ENCODE results near the gene EEPD1.

Gene EEPD1

GRCh38 chr7:36207451-36208291 is 54.6 kb downstream of the EEPD1 start:
- H3K27me3 Mint-ChIP-seq, result peaks cover 2% of the 10 kb centered on the region
- H3K4me3 Mint-ChIP-seq, result no peak overlapping the region
- no peak overlapping the region for H3K27ac Mint-ChIP-seq
- H3K9me3 Mint-ChIP-seq (ENCODE audit: low read depth), result no peaks in the 10 kb centered on the region
- H3K4me1 Mint-ChIP-seq (ENCODE audit: low read depth), result peaks cover 39% of the 10 kb centered on the region
- peaks cover 3% of the 10 kb centered on the region for H3K36me3 Mint-ChIP-seq

GRCh38 chr7:36208426-36208825 is 55.4 kb downstream of the EEPD1 start:
- Mint-ChIP-seq H3K9me3 (ENCODE audit: low read depth) (no peaks in the 10 kb centered on the region), H3K27ac (no peak overlapping the region), H3K4me1 (ENCODE audit: low read depth) (peaks cover 33% of the 10 kb centered on the region), H3K27me3 (peaks cover 2% of the 10 kb centered on the region), H3K4me3 (no peak overlapping the region), H3K36me3 (peaks cover 3% of the 10 kb centered on the region)

- Mint-ChIP-seq H3K36me3 (peaks cover 6% of the 10 kb centered on the region), H3K27ac (no peak overlapping the region), H3K27me3 (peaks cover 2% of the 10 kb centered on the region), H3K9me3 (ENCODE audit: low read depth) (no peaks in the 10 kb centered on the region), H3K4me3 (no peak overlapping the region), H3K4me1 (ENCODE audit: low read depth) (peaks cover 29% of the 10 kb centered on the region)
Observed at GRCh38 chr7:36208997-36209813, 56.2 kb downstream of the EEPD1 start.

GRCh38 chr7:36209814-36210183 is 56.7 kb downstream of the EEPD1 start:
- Mint-ChIP-seq H3K27me3 (peaks cover 2% of the 10 kb centered on the region), H3K9me3 (ENCODE audit: low read depth) (no peaks in the 10 kb centered on the region), H3K4me1 (ENCODE audit: low read depth) (peaks cover 29% of the 10 kb centered on the region), H3K36me3 (peaks cover 6% of the 10 kb centered on the region), H3K4me3 (no peak overlapping the region), H3K27ac (no peak overlapping the region)

GRCh38 chr7:36210291-36210922 is 57.4 kb downstream of the EEPD1 start:
- no peak overlapping the region for H3K27ac Mint-ChIP-seq
- H3K36me3 Mint-ChIP-seq, result peaks cover 6% of the 10 kb centered on the region
- H3K4me1 Mint-ChIP-seq (ENCODE audit: low read depth), result peaks cover 29% of the 10 kb centered on the region
- peaks cover 2% of the 10 kb centered on the region for H3K27me3 Mint-ChIP-seq
- H3K9me3 Mint-ChIP-seq (ENCODE audit: low read depth), result no peaks in the 10 kb centered on the region
- H3K4me3 Mint-ChIP-seq, result no peak overlapping the region

GRCh38 chr7:36214608-36215456 is 61.8 kb downstream of the EEPD1 start:
- Mint-ChIP-seq H3K27me3 (peaks cover 2% of the 10 kb centered on the region), H3K36me3 (peaks cover 7% of the 10 kb centered on the region), H3K9me3 (ENCODE audit: low read depth) (no peaks in the 10 kb centered on the region), H3K4me3 (no peak overlapping the region), H3K4me1 (ENCODE audit: low read depth) (peaks cover 6% of the 10 kb centered on the region), H3K27ac (no peak overlapping the region)

DNA sequence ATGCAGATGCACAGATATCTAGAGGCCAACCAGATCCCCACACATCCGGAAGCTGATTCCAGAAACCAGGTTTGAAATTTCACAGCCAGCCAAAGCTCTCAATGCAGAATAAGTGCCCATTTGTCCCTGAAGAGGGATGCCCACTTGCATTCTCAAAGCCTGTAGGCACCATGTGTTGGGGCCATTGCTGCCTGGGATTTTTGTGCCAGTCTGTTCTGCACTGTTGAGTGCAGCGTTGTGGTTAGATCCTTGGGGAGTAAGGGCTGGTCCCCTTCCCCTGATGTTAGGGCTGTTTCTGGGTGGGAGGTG is 62.4 kb downstream of the EEPD1 start:
- Mint-ChIP-seq H3K9me3 (ENCODE audit: low read depth) (no peaks in the 10 kb centered on the region), H3K4me3 (no peak overlapping the region), H3K36me3 (peaks cover 9% of the 10 kb centered on the region), H3K4me1 (ENCODE audit: low read depth) (peaks cover 4% of the 10 kb centered on the region), H3K27me3 (peaks cover 2% of the 10 kb centered on the region), H3K27ac (no peak overlapping the region)

DNA sequence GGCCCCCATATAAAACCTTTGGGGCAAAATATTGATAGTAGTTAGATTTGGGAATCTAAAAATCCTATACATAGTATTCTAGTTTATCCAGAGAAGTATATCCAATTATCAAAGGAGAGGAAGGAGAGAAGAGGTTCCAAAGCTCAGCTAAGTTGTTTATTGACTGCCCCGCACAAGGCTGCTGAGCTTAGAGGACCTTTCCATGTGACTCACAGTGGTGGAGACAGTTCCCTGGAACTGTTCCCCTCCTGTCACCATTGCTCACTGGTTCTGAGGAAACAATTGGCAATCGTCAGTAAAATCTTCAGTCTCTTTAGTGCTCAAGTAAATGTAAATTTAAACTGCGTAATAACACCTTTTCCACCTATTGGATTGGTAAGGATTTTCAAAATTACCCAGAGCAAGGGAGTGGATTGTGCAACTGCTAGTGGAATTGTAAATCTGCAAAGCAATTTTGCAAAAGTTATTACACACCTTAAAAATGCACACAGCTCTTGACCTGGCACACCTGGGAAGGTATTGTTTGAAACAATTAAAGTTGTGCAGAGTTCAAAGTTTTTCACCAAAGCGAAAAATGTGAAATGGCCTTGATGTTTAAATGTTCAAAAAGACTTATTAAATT is 63.1 kb downstream of the EEPD1 start:
- Mint-ChIP-seq H3K4me1 (ENCODE audit: low read depth) (no peaks in the 10 kb centered on the region), H3K9me3 (ENCODE audit: low read depth) (no peaks in the 10 kb centered on the region), H3K36me3 (peaks cover 9% of the 10 kb centered on the region), H3K27me3 (no peaks in the 10 kb centered on the region), H3K27ac (no peak overlapping the region), H3K4me3 (no peak overlapping the region)

DNA sequence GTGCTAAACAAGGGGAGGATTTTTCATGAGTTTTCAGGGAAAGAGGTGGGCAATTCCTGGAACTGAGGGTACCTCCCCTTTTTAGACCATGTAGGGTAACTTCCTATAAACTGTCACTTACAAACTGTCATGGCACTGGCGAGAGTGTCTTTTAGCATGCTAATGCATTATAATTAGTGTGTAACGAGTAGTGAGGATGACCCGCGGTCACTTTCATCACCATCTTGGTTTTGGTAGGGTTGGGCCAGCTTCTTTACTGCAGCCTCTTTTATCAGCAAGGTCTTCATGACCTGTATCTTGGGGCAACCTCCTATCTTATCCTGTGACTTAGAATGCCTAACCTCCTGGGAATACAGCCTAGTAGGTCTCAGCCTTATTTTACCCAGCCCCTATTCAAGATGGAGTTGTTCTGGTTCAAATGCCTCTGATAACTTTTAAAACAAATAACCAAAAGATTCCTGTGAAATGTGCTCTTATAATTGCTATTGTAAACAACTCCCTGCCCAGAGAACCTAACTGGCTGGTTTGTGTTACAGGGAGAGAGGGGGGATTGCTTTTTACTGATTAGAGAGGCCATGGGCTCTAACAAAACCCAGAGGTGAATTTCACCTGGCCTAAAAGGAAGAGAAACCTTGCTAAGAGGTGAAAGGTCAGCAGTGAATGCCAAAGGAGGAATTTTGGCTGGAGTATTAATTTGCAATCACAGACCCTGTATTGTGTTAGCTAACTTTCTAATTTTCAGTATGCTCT is 64.3 kb downstream of the EEPD1 start:
- Mint-ChIP-seq H3K4me1 (ENCODE audit: low read depth) (no peaks in the 10 kb centered on the region), H3K27me3 (no peaks in the 10 kb centered on the region), H3K4me3 (no peak overlapping the region), H3K9me3 (ENCODE audit: low read depth) (no peaks in the 10 kb centered on the region), H3K36me3 (peaks cover 6% of the 10 kb centered on the region), H3K27ac (no peak overlapping the region)

DNA sequence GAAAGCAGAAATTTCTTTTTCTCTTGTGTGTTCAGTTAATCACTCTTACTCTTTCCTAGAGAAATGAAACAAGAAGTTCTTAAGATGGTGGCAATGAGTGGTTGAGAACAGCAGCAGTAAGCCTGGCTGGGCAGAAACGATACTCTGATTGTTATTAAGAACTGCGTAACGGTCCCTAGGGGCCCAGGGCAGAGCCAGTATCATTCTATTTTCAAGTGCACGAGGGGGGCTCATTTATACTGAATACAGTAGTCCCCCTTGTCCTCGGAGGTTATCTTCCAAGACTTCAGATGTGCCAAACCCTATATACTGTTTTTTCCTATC is 64.9 kb downstream of the EEPD1 start:
- H3K4me3 Mint-ChIP-seq, result no peak overlapping the region
- peaks cover 6% of the 10 kb centered on the region for H3K36me3 Mint-ChIP-seq
- no peaks in the 10 kb centered on the region for H3K4me1 Mint-ChIP-seq (ENCODE audit: low read depth)
- H3K9me3 Mint-ChIP-seq (ENCODE audit: low read depth), result no peaks in the 10 kb centered on the region
- H3K27ac Mint-ChIP-seq, result no peak overlapping the region
- H3K27me3 Mint-ChIP-seq, result no peaks in the 10 kb centered on the region

- no peaks in the 10 kb centered on the region for H3K9me3 Mint-ChIP-seq (ENCODE audit: low read depth)
- no peak overlapping the region for H3K4me3 Mint-ChIP-seq
- H3K4me1 Mint-ChIP-seq (ENCODE audit: low read depth), result no peaks in the 10 kb centered on the region
- no peak overlapping the region for H3K27ac Mint-ChIP-seq
- no peaks in the 10 kb centered on the region for H3K27me3 Mint-ChIP-seq
- peaks cover 3% of the 10 kb centered on the region for H3K36me3 Mint-ChIP-seq
Observed at GRCh38 chr7:36219429-36219828, 66.4 kb downstream of the EEPD1 start.

- Mint-ChIP-seq H3K27ac (no peak overlapping the region), H3K9me3 (ENCODE audit: low read depth) (no peaks in the 10 kb centered on the region), H3K4me1 (ENCODE audit: low read depth) (no peaks in the 10 kb centered on the region), H3K4me3 (no peak overlapping the region), H3K27me3 (no peaks in the 10 kb centered on the region), H3K36me3 (peaks cover 3% of the 10 kb centered on the region)
Observed at GRCh38 chr7:36223851-36224250, 70.8 kb downstream of the EEPD1 start.

- H3K9me3 Mint-ChIP-seq (ENCODE audit: low read depth), result no peaks in the 10 kb centered on the region
- no peaks in the 10 kb centered on the region for H3K4me1 Mint-ChIP-seq (ENCODE audit: low read depth)
- H3K4me3 Mint-ChIP-seq, result no peak overlapping the region
- H3K27me3 Mint-ChIP-seq, result no peaks in the 10 kb centered on the region
- H3K27ac Mint-ChIP-seq, result no peak overlapping the region
- H3K36me3 Mint-ChIP-seq, result no peaks in the 10 kb centered on the region
Observed at GRCh38 chr7:36224934-36225858, 72.1 kb downstream of the EEPD1 start.

All from activated naive CD8-positive, alpha-beta T cell (primary cell).